Effector memory CD8-positive, alpha-beta T cell (primary cell): Measurements from ENCODE around the gene GPR152.
"Not testable (repeated sequence)": the region's sequence is repeated elsewhere in the genome, so short reads cannot be mapped to it uniquely, and the experiment has no call there.

ENCODE experiments used
- ATAC-seq: fragments of 150-1000 bp; cut with Tn5 transposase; replicated peaks from 2 replicates; pipeline ENCODE4 v1.10.0; 2021; ENCODE audit warnings: mild to moderate bottlenecking, moderate library complexity
- DNase-seq, 3 experiments: peaks; one replicate each; pipeline ENCODE4 v3.0.0; 2021
- H3K27ac Mint-ChIP-seq, 2 donors: one replicate each; pipeline ENCODE4 v1.8.0; 2022; ENCODE audit warnings: mild to moderate bottlenecking in 2 of 2, mixed read lengths in 2 of 2, moderate library complexity in 2 of 2
- H3K27me3 Mint-ChIP-seq, 2 donors: one replicate each; pipeline ENCODE4 v1.8.0; 2022; ENCODE audit warnings: mixed read lengths in 2 of 2
- H3K36me3 Mint-ChIP-seq: one replicate; pipeline ENCODE4 v1.8.0; 2022; ENCODE audit warnings: mild to moderate bottlenecking, moderate library complexity, mixed read lengths; ENCODE audit not compliant: insufficient read depth
- H3K4me1 Mint-ChIP-seq, 2 donors: one replicate each; pipeline ENCODE4 v1.8.0; 2022; ENCODE audit warnings: low read depth in 2 of 2, mixed read lengths in 2 of 2
- H3K4me3 Mint-ChIP-seq, 2 donors: one replicate each; pipeline ENCODE4 v1.8.0; 2022; ENCODE audit warnings: mild to moderate bottlenecking in 2 of 2, mixed read lengths in 2 of 2, moderate library complexity in 2 of 2
- H3K9me3 Mint-ChIP-seq, 2 donors: one replicate each; pipeline ENCODE4 v1.8.0; 2022; ENCODE audit warnings: mixed read lengths in 2 of 2

Gene GPR152

GRCh38 chr11:67492801-67493547, 40.4 kb upstream of the GPR152 start:
- no peak for ATAC-seq
- peak overlapping the region in 1 of 2 donors; percentile 68 for H3K27ac Mint-ChIP-seq
- peaks cover 12 to 23% of the 10 kb centered on the region in 2 donors for H3K4me1 Mint-ChIP-seq
- H3K27me3 Mint-ChIP-seq = no peaks in the 10 kb centered on the region
- peaks cover 53% of the 10 kb centered on the region for H3K36me3 Mint-ChIP-seq
- no peak for DNase-seq
- H3K4me3 Mint-ChIP-seq = no peak overlapping the region
- no peaks in the 10 kb centered on the region for H3K9me3 Mint-ChIP-seq

DNA sequence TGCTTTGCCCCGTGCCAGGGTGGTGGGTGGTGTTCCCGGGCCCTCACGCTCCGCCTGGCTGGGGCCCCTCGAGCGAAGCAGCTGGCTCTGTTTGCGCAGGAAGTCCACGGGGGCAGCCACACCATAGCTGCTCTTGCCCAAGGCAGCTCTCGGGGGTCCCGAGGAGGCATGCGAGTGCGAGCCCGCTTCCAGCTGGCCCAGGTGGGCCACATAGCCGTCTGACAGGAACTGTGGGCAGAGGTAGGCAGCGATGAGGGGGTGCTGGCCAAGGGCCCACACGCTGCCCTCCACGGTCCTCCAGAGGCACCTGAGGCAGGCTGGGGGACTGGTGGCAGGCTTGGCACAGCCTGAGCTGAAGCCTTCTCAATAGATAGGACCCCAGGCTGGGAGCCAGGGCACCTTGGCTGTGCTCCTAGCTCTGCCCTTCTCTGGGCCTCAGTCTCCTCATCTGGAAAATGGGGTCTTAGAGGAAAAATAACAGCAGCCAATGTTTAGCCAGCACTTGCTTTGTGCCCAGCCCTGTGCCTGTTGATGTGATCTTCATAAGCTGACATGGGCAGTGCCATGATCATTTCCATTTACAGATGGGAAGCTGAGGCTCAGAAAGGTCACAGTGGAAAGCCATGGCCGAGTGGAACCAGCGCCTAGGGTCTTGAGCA, 39.7 kb upstream of the GPR152 start:
- DNase-seq (no peak), ATAC-seq (no peak)
- Mint-ChIP-seq H3K36me3 (peaks cover 61% of the 10 kb centered on the region), H3K27ac (peak overlapping the region in 1 of 2 donors; percentile 68), H3K4me3 (no peak overlapping the region), H3K9me3 (no peaks in the 10 kb centered on the region), H3K27me3 (no peaks in the 10 kb centered on the region), H3K4me1 (peaks cover 19 to 30% of the 10 kb centered on the region in 2 donors)

- peaks cover 26 to 29% of the 10 kb centered on the region in 2 donors for H3K4me1 Mint-ChIP-seq
- peaks cover 59% of the 10 kb centered on the region for H3K36me3 Mint-ChIP-seq
- ATAC-seq = no peak
- H3K27me3 Mint-ChIP-seq = no peaks in the 10 kb centered on the region
- no peaks in the 10 kb centered on the region for H3K9me3 Mint-ChIP-seq
- H3K4me3 Mint-ChIP-seq = no peak overlapping the region
- peak overlapping the region in 1 of 2 donors; percentile 41 for H3K27ac Mint-ChIP-seq
- DNase-seq = no peak
Observed at GRCh38 chr11:67491276-67492068, 38.9 kb upstream of the GPR152 start.

DNA sequence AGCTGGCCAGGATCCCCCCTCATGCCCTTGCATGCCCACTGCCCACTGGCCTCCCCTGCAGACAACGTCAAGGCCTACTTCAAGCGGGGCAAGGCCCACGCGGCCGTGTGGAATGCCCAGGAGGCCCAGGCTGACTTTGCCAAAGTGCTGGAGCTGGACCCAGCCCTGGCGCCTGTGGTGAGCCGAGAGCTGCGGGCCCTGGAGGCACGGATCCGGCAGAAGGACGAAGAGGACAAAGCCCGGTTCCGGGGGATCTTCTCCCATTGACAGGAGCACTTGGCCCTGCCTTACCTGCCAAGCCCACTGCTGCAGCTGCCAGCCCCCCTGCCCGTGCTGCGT, 38.2 kb upstream of the GPR152 start:
- H3K36me3 Mint-ChIP-seq = peaks cover 65% of the 10 kb centered on the region
- peaks cover 34 to 37% of the 10 kb centered on the region in 2 donors for H3K4me1 Mint-ChIP-seq
- H3K9me3 Mint-ChIP-seq = no peaks in the 10 kb centered on the region
- H3K4me3 Mint-ChIP-seq = no peak overlapping the region
- peak overlapping the region in 1 of 2 donors; percentile 88 for H3K27ac Mint-ChIP-seq
- DNase-seq (no peak), ATAC-seq (no peak)
- H3K27me3 Mint-ChIP-seq = no peaks in the 10 kb centered on the region

DNA sequence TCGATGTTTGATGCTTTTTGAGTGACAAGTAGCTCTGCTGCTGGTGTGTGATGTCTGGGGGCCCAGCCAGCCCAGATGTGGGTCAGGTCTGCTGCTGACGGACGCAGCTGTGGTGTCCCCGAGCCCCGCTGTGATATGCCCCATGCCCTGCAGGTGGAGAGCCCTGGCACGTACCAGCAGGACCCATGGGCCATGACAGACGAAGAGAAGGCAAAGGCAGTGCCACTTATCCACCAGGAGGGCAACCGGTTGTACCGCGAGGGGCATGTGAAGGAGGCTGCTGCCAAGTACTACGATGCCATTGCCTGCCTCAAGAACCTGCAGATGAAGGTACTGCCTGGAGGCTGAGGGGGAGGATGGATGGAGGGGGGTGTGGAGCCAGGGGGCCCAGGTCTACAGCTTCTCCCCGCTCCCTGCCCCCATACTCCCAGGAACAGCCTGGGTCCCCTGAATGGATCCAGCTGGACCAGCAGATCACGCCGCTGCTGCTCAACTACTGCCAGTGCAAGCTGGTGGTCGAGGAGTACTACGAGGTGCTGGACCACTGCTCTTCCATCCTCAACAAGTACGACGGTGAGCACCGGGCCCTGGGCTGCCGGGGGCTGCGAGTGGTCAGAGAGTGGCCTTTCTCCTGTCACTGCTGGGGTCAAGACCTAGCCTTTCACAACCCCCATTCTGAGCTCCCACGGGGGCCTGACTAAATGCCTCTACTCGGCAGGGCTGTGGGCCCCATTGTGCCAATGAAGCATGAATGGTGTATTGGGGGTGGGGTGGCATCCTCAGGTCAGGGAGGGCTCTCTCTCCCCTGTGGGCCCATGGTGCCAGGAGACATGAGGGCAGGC, 37.6 kb upstream of the GPR152 start:
- Mint-ChIP-seq H3K9me3 (no peaks in the 10 kb centered on the region), H3K4me3 (no peak overlapping the region), H3K27me3 (no peaks in the 10 kb centered on the region), H3K27ac (peak overlapping the region; percentile 57 to 88), H3K36me3 (peaks cover 66% of the 10 kb centered on the region), H3K4me1 (peaks cover 36 to 40% of the 10 kb centered on the region in 2 donors)
- ATAC-seq (no peak), DNase-seq (no peak)

DNA sequence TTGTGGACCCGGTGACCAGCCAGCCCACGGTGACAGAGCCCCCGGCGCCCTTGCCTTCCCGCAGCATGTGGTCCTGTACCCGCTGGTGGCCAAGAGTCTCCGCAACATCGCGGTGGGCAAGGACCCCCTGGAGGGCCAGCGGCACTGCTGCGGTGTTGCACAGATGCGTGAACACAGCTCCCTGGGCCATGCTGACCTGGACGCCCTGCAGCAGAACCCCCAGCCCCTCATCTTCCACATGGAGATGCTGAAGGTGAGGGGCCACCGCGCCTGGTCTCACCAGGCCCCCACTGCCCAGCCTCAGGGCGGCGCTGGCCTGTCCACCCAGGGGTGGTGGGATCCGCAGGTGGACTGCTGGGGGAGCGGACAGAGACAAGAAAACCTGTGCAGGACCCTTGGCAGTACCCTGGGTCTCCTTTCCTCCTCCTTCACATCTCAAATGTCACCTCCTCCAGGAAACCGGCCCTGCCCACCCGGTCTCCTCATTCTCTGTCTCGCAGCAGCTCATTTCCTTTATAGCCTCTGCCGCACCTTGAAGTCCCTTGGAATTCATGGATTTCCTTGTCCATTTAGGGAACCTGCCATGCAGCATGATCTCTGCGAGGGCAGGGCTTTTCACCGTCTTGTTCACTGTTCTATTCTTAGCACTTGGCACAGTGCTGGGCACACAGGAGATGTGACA, 36.8 kb upstream of the GPR152 start:
- DNase-seq (no peak), ATAC-seq (no peak)
- H3K4me1 Mint-ChIP-seq = peaks cover 43 to 48% of the 10 kb centered on the region in 2 donors
- H3K36me3 Mint-ChIP-seq = peaks cover 73% of the 10 kb centered on the region
- no peaks in the 10 kb centered on the region for H3K9me3 Mint-ChIP-seq
- H3K27me3 Mint-ChIP-seq = no peaks in the 10 kb centered on the region
- H3K27ac Mint-ChIP-seq = peak overlapping the region; percentile 94 to 97
- no peak overlapping the region for H3K4me3 Mint-ChIP-seq

- H3K4me1 Mint-ChIP-seq = peaks cover 62 to 69% of the 10 kb centered on the region in 2 donors
- DNase-seq (no peak), ATAC-seq (no peak)
- H3K27me3 Mint-ChIP-seq = no peaks in the 10 kb centered on the region
- H3K9me3 Mint-ChIP-seq = no peaks in the 10 kb centered on the region
- peak overlapping the region; percentile 94 to 97 for H3K27ac Mint-ChIP-seq
- peaks cover 76% of the 10 kb centered on the region for H3K36me3 Mint-ChIP-seq
- peak overlapping the region; percentile 91 to 94 for H3K4me3 Mint-ChIP-seq
Observed at GRCh38 chr11:67486481-67487195, 34.1 kb upstream of the GPR152 start.

- peaks cover 62 to 67% of the 10 kb centered on the region in 2 donors for H3K4me1 Mint-ChIP-seq
- not testable (repeated sequence) for H3K27me3 Mint-ChIP-seq, ATAC-seq, H3K9me3 Mint-ChIP-seq
- peaks cover 69% of the 10 kb centered on the region for H3K36me3 Mint-ChIP-seq
- H3K27ac Mint-ChIP-seq = peak overlapping the region; percentile 94 to 97
- peak overlapping the region; percentile 91 to 94 for H3K4me3 Mint-ChIP-seq
- DNase-seq = peak; percentile 33 to 42 (median 38)
Observed at GRCh38 chr11:67485873-67486361, 33.4 kb upstream of the GPR152 start.

- H3K9me3 Mint-ChIP-seq = no peaks in the 10 kb centered on the region
- no peaks in the 10 kb centered on the region for H3K27me3 Mint-ChIP-seq
- H3K4me3 Mint-ChIP-seq = peak overlapping the region; percentile 91 to 94
- ATAC-seq = peak; percentile 17
- peaks cover 61 to 65% of the 10 kb centered on the region in 2 donors for H3K4me1 Mint-ChIP-seq
- peak; percentile 37 to 50 (median 38) for DNase-seq
- H3K27ac Mint-ChIP-seq = peak overlapping the region; percentile 96 to 97
- H3K36me3 Mint-ChIP-seq = peaks cover 58% of the 10 kb centered on the region
Observed at GRCh38 chr11:67484847-67485311, 32.4 kb upstream of the GPR152 start.

DNA sequence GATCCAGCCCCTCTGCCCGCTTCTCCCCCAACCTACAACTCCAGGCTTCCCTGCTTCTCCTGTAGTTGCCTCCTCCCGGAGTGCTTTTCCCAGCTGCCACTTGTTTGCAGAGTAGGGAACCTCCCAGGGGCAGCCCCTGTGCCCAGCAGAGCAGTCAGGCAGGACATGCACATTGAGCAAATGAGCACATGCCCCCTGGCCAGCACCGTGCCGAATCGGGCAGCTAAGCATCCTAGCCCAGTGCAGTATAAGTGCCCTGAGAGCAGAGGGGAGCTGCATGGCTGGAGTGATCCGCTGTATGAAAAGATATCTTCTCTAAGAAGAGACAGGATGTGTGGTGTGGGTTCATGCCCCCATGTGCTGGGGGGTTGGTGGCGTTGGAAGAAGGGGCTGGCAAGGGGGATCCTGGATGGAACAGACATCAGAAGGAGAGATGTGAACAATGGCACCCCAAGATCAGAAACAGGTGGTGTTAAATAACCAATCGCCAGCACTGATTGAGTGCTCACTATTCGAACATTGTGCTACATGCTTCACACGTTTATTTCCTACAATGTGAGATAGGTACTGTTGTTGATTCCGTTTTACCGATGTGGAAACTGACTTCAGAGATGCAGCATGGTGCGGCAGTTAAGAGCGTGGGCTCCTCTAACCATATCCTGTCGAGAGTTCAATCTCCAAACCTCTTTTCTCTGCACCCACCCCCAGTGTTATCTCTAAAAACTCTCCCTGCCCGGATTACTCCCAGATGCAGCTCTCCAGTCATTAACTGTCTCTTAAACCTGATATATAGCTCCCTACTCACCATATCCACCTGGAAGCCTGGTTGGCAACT, 31.5 kb upstream of the GPR152 start:
- H3K9me3 Mint-ChIP-seq = no peaks in the 10 kb centered on the region
- peak overlapping the region; percentile 91 to 94 for H3K4me3 Mint-ChIP-seq
- H3K4me1 Mint-ChIP-seq = peaks cover 57 to 60% of the 10 kb centered on the region in 2 donors
- peak overlapping the region; percentile 96 to 97 for H3K27ac Mint-ChIP-seq
- H3K27me3 Mint-ChIP-seq = no peaks in the 10 kb centered on the region
- peak; percentile 50 for ATAC-seq
- DNase-seq = peak in 1 of 3 experiments; percentile 53
- H3K36me3 Mint-ChIP-seq = peaks cover 54% of the 10 kb centered on the region
